ENCODE measurements around the gene AP5M1.

DNA sequence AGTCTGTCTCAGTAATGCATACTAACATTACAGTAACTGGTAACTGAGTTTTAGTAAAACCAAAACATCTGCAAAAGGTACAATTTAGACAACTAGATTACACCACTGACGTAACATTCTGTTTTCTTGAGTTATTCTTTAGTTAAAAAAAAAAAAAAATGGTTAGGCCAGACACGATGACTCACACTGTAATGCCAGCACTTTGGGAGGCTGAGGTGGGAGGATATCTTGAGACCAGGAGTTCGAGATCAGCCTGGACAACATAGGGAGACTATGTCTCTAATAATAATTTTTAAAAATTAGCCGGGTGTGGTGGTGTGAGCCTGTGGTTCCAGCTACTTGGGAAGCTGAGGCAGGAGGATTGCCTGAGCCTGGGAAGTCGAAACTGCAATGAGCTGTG, 34.1 kb downstream of the AP5M1 start:
- TF ChIP-seq, protein P1, sequence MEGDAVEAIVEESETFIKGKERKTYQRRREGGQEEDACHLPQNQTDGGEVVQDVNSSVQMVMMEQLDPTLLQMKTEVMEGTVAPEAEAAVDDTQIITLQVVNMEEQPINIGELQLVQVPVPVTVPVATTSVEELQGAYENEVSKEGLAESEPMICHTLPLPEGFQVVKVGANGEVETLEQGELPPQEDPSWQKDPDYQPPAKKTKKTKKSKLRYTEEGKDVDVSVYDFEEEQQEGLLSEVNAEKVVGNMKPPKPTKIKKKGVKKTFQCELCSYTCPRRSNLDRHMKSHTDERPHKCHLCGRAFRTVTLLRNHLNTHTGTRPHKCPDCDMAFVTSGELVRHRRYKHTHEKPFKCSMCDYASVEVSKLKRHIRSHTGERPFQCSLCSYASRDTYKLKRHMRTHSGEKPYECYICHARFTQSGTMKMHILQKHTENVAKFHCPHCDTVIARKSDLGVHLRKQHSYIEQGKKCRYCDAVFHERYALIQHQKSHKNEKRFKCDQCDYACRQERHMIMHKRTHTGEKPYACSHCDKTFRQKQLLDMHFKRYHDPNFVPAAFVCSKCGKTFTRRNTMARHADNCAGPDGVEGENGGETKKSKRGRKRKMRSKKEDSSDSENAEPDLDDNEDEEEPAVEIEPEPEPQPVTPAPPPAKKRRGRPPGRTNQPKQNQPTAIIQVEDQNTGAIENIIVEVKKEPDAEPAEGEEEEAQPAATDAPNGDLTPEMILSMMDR (conservative IDR thresholded peaks at IDR 0.05; ENCODE audit: low read depth, low read length): no peak
- TF ChIP-seq RFX5 (IDR thresholded peaks at IDR 0.05; ENCODE audit: low read depth, low read length): no peak
- TF ChIP-seq MXI1 (IDR thresholded peaks at IDR 0.05; ENCODE audit: borderline replicate concordance, low read depth, low read length): no peak
